K562 (cell line): ENCODE data around the gene ZNF599. TPM values are rescaled to one million over a fixed set of nuclear protein-coding genes. Genes with fewer than 3 reads are reported as not detected.

Source experiments
- KDM2B ChIP-seq: fragments of 250-450 bp; sonication (Bioruptor Pico); IDR thresholded peaks from 2 replicates; pipeline ENCODE4 v1.8.0; 2021; ENCODE audit warnings: mild to moderate bottlenecking, moderate library complexity
- KLF10 ChIP-seq: fragments of 250-450 bp; sonication (Bioruptor Pico); IDR thresholded peaks from 2 replicates; pipeline ENCODE4 v1.6.1; 2021; ENCODE audit warnings: matching md5 sums
- polyA plus RNA-seq, 8 experiments: library from polyadenylated mRNA; depleted of rRNA in 4 of 8; stranded (reverse) in 5 of 8; unstranded in 3 of 8; fragments of >200 nt; fragmentation: Nextera tagmentation in 2 of 8; fragmentation: Illumina TruSeq in 1 of 8; extraction: Ambion mirVana in 2 of 8; extraction: Trizol in 1 of 8; gene quantifications; 2 replicates each; pipeline versions ENCODE4 v1.2.1 to v1.2.3, GENCODE V29; 2011 to 2014; ENCODE audit warnings: inconsistent platforms in 1 of 8, missing spikeins in 1 of 8
- total RNA-seq, 7 experiments: library from RNA; depleted of rRNA in 6 of 7; stranded (reverse); fragments of >200 nt in 6 of 7; fragmentation: Illumina TruSeq in 2 of 7; extraction: Trizol in 2 of 7; gene quantifications; 2 replicates each; pipeline versions ENCODE4 v1.2.1 to v1.2.3, GENCODE V29; 2011 to 2021; ENCODE audit warnings: low replicate concordance in 1 of 7
- TF ChIP-seq, protein P1 (sequence below): fragments of 450-650 bp; IDR thresholded peaks from 2 replicates; pipeline ENCODE4 v1.6.1; 2016; ENCODE audit warnings: low read depth

ZNF599 gene
- total and polyA plus RNA-seq, 9 of the 15 experiments (the other 6 are each of a cell fraction or from before 2014, with no cell fraction given) = 0.71 to 6.7 (median 2.8) TPM

GRCh38 chr19:34712395-34713261 is 60.4 kb downstream of the ZNF599 start (continued):
- TF ChIP-seq, protein P1, sequence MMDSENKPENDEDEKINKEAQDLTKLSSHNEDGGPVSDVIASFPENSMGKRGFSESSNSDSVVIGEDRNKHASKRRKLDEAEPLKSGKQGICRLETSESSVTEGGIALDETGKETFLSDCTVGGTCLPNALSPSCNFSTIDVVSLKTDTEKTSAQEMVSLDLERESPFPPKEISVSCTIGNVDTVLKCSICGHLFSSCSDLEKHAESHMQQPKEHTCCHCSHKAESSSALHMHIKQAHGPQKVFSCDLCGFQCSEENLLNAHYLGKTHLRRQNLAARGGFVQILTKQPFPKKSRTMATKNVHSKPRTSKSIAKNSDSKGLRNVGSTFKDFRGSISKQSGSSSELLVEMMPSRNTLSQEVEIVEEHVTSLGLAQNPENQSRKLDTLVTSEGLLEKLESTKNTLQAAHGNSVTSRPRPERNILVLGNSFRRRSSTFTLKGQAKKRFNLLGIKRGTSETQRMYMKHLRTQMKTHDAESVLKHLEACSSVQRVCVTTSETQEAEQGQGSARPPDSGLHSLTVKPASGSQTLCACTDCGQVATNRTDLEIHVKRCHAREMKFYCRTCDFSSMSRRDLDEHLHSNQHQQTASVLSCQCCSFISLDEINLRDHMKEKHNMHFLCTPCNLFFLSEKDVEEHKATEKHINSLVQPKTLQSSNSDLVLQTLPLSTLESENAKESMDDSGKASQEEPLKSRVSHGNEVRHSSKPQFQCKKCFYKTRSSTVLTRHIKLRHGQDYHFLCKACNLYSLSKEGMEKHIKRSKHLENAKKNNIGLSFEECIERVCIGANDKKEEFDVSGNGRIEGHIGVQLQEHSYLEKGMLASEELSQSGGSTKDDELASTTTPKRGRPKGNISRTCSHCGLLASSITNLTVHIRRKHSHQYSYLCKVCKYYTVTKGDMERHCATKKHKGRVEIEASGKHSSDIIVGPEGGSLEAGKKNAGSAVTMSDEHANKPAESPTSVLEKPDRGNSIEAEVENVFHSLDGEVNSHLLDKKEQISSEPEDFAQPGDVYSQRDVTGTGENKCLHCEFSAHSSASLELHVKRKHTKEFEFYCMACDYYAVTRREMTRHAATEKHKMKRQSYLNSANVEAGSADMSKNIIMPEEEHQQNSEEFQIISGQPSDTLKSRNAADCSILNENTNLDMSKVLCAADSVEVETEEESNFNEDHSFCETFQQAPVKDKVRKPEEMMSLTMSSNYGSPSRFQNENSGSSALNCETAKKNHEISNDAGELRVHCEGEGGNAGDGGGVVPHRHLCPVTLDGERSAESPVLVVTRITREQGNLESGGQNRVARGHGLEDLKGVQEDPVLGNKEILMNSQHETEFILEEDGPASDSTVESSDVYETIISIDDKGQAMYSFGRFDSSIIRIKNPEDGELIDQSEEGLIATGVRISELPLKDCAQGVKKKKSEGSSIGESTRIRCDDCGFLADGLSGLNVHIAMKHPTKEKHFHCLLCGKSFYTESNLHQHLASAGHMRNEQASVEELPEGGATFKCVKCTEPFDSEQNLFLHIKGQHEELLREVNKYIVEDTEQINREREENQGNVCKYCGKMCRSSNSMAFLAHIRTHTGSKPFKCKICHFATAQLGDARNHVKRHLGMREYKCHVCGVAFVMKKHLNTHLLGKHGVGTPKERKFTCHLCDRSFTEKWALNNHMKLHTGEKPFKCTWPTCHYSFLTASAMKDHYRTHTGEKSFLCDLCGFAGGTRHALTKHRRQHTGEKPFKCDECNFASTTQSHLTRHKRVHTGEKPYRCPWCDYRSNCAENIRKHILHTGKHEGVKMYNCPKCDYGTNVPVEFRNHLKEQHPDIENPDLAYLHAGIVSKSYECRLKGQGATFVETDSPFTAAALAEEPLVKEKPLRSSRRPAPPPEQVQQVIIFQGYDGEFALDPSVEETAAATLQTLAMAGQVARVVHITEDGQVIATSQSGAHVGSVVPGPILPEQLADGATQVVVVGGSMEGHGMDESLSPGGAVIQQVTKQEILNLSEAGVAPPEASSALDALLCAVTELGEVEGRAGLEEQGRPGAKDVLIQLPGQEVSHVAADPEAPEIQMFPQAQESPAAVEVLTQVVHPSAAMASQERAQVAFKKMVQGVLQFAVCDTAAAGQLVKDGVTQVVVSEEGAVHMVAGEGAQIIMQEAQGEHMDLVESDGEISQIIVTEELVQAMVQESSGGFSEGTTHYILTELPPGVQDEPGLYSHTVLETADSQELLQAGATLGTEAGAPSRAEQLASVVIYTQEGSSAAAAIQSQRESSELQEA = no peak
- no peak for TF ChIP-seq KDM2B
- TF ChIP-seq KLF10 (CRISPR knock-in tag) = no peak
